KG1 (cell line): Measurements from ENCODE around the gene PRL.

Source experiments
- DNase-seq: peaks from one replicate; lab custom pipeline; 2025; lab: John Stamatoyannopoulos, UW

PRL gene

DNA sequence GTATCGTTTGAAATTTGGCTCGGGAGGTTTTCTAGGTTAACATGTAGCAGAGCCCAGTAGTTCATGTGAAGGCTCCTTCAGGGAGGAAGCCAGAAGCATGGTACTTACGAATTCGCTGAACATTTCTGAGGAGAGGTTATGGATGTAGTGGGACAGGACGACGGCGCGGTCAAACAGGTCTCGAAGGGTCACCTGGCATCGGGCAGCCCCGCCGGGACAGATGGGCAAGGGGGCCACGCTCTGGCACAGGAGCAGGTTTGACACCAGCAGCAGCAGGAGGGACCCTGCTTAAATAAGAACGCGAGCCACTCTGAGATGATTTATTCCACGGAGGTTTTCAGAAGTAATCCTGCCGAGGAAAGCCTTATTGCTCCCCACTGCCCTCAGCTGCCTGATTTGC lies 2.5 kb downstream of the PRL start:
- DNase-seq: no peak

DNA sequence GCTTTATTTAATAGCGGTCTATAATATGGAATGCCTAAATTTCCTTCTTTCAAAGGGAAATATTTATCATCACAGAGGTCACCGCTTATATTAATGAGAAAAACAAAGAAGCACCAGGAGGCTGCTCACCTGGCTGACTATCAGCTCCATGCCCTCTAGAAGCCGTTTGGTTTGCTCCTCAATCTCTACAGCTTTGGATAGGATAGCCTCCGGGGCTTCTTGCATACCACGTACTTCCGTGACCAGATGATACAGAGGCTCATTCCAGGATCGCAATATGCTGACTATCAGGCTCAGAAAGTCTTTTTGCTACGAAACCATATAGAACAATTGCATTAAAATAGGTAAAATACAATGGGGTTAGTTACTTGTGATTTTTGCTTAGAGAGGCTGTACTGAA lies 6.8 kb downstream of the PRL start:
- no peak for DNase-seq

DNA sequence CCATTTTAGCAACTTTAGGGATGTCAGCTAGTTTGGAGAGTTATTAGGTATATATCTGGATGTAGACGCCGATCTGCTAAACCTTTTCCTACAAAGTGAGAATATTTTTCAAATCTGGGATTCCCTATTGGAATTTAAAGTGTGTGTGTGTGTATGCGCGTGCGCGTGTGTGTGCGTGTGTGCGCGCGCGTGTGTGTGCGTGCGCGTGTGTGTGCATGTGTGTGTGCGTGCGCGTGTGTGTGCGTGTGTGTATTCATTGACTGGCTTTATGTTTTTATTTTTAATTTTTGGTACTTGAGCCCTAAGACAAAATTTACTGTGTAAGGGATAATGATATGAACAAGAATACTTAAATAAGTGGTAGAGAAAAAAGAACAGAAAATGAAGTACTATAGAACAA lies 8.1 kb downstream of the PRL start:
- DNase-seq: no peak

DNA sequence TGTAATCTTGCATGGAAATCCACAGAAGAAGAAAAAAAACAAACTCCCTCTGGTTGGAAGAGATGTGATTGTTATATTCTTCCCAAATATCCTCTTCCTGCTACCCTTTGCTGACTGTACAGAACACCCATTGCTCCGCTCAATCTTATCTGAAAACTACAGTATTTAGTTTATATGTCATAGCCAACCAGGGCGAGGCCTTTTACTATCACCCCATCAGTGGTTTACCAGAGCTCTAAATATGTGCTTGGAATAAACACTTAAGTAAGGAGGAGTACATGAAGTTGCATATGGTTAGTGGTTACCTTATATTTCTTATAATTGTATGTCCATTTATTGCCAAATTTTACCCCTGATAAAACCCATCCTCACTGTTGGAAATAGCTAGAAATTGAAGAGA lies 12.2 kb downstream of the PRL start:
- DNase-seq: no peak

DNA sequence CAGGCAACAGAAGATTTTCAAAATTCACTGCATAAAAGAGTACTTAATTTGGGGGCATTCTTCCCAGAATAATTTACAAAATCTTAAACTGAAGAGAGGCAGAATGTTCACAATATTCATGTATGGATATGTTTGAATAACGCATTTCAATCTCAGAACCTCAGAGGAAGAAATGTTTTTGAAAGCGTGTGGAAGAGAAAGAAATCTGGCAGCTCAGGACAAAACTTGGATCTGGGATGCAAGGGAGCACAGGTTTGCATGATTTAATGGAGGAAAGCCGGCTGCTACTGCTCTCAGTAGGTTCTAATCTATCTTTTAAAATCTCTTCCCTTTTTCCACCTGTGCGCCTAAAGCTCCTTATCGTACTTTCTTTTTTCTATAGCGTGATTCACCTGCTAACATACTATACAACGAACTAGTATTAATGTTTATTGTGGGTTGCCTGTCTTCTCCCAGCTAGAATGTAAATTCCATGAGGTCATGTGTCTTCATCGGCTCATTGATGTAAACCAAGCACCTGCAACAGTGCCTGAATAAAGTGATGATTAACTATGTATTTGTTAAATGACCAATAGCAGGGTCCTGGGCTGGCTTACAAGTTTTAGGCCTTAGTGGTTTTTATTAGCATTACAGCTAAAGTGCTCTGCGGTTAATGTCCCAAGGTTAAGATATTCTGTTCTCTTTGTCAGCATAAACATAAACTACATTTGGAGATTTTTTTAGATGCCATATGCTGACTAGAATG lies 15.3 kb downstream of the PRL start:
- DNase-seq: no peak

DNA sequence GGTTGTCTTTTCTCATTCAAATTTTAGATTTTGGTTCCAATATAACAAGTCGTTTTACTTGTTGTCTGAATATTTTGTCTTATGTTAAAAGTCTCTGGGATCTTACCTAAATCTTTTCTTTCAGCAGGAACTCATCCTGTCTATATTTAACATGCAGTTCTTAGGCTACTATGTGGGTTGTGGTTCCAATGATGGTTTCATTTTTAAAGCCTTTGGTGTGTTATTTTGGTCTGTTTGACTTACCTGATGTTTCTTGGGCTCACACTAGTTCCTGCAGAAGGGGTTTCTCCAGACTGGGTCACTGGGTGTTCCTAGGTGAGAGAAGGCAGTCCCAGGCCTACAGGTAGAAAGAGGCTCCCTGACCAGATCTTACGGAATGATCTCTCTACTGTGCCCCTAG lies 17.4 kb downstream of the PRL start:
- no peak for DNase-seq

DNA sequence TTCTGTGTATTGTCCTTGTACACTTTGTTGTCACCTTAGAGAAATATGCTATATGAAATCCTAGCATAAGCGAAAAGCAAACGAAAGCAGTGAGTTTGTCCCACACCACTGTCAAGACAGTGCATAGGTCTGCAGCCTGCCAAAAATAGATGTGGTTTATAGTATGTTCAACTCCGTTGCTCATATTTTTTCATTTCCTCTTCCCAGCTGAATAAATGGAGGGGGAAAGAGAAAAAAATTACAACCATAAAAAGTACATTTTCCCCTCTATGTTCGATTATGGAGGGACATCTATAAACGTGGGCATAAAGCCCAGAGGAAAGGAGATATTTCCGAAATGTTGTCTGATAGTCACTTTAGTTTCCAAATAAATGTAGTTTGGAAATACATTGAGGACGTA lies 25.8 kb downstream of the PRL start:
- DNase-seq: no peak

DNA sequence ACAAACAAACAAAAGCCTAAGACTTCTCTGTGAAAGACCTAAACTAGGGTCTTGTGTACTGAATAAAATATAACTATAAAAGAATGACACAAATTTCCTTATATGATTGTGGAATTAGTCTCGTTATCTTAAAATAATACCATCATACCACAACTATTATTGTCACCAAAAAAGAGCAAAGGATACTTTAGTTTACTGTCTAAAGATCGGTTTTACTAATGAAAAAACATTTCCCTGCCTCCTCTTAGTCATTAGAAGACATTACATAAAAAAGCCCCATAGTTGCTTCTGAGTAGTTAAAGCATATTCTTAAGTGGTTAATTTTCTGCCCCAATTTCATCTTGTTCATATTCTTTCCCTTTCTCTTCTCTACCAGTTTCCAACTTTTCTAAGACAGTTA lies 33.1 kb downstream of the PRL start:
- DNase-seq: no peak

DNA sequence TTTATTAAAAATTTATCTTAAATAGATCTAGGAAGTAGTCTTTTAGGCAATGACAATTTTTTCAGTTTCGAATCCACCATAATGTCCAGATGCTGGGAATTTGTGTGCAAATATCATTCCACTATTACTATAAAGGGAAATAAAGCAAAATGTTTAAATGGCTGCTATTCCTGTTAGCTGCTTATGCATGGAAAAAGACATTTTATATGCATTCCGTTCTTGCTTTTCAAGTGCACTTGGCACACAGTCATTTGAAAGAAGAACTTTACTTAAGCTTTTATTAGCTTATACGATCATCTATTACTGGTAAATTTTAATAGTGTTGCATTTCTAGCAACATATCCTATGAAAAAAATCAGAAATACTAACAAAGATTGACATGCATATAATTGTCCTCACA lies 42.0 kb downstream of the PRL start:
- no peak for DNase-seq

DNA sequence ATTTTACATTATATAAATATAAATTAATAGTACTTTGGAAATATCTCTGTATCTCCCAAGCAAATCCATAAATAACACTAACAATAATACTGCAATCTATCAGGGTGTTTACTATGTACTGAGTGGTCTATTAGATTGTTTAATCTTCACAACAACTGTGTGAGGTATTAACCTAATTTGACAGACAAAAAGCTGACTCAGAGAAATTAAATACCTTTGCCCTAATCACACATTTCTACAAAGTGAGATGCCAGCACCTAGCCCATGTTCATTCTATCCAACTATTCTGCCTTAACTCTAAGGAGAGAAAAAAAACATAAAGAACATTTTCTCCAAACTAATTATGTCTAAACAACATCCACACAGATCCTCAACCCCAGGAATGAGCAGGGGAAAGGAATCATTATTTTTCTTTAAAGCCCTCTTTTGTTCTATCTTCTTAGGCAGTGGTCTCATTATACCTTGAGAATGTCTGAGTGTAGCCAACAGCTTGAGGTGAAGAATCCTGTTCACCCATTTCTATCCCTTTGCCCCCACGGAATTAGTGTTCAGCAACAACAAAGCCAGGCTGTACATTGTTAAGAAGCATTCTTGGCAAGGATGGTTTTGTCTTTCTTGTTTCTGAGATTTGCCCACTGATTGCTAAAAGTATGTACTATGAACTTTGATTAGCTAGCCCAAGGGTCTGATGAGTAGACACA lies 42.7 kb downstream of the PRL start:
- no peak for DNase-seq

DNA sequence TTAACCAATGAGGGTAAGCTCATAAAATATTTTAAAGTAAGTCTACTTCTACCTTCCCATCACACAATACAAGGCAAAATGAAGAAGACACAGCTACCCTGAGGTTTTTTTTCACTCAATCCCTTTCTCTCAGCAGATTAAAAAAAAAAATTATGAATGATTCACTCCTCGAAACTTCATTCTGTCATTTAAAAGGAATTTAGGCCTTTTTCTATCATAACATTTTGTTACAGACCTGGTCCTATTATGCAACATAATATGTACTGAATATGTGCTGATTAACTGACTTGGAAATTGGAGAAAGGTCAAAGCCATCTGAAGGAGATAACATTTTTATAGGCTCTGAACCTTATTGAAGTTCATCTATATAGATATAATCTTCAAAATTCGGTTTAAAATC lies 45.5 kb downstream of the PRL start:
- DNase-seq: no peak

DNA sequence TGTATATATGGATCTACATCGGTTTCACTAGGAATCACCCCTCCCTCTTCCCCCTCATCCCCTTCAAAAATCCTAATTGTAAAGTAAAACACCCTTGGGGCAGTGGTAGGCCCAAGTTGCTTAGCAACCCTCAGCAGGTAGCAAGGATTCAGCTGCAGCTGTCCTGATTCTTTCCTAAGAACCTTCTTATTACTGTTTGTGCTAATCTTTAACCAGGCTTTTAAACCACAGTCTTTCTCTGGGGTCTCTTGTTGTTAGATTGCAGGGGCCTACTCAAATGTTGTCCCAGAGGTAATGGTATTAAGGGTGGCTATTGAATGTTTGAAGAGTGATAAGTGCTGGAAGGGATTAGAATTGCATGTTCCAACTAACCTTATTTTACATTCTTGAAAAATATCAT lies 46.4 kb downstream of the PRL start:
- no peak for DNase-seq

DNA sequence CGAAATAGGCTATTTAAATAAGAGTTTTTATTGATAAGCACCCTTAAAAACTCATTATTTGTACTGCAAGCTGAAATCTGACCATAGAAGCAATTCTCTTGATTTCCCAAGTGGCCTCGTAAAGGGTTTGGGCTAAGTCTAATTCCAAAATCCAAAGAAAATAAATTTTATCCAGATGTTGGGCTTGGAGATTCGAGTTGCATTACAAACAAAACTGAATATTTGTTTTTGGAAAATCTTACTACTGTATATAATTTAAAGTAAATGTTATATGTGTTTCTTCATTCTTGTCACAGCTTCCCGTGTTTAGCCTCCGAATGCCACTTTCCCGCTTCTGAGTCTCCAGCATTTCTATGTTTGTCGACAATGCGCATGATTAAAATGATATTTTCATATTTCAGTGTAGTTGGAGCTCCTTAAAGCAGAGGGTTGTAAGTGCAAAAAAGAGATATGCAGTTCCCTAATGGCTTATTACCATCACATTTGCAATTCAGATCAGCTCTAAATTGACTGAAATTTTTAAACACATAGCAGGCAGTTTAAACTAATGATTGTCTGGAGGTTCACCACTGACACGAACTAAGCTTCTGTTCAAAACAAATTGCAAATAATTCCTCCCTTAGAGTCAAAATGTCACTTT lies 47.0 kb downstream of the PRL start:
- no peak for DNase-seq

DNA sequence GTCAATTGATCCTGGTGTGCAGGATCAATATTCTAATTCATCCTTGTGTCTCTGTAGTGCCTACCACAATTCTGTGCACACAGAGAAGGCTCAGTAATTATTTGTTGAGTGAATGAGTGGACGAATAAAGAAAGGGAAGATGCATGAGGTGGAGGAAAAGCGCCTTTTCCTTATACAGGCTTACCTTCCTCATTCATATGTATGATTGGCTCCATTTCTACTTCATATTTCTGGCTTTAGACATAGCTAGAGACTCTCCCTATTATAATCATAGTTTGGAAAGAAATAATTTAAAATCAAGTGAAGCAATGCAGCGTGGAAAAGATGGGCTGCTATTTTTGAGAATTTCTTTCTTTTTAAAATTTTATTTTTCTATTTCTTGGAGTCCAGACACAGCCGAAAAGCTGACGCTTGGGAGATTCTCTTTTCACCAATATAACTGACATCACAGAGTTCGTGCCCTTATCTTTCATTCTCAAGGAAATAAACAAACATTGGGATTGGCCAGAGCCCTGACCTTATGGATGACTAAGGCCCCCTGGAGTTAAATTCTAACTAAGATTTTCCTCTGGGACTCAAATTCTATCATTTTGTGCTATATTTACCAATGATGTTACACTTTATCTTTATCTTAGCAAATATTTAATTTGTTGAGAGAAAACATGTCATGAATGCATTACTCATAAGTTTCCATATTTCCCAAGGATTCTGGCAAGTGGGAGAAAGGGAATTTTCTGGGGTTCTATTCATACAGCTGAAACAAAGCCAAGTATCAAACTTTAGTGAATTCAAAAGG lies 48.1 kb downstream of the PRL start:
- DNase-seq: no peak

DNA sequence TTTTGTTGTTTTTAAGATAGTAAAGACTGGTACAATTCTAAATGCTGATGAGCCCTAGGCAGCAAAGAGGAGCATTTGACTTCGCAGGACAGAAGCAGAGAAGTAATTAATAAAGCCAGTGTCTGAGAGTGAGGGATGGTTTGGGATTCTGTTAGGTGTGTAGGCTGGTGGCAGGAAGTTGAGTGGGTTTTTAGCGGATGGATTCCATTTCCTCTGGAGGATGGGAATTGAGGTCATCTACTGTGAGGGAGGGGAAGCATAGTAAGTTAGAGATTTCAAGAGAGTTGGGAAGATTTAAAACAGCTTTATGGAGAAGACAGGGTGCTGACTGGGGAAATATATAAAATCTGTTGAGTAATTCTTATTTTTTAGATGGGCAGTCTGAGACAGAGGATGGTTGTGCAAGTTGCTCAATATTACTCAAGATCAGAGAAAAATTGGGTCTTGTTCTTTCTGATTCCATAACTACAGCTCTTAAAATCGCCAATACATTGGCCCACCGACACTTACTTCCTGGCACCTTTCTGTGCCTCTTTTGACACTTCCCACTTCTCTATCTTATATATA lies 48.8 kb downstream of the PRL start:
- no peak for DNase-seq

DNA sequence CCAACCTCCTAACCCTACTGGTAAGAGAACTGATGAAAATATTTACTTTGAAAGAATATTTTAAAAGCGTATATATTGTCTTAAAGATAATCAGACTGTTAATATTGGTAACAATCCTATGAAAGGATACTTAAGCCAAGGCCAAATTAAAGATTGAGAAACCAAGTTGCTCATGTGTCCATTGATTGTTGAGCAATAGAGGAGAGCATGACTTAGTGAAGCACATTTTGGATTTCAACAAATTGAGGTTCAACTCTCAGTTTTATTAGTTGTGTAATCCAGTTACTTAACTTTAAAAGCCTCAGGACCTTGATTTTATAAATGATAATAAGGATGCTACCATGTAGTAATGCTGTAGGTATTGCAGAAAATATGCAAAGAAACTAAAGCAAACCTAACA lies 56.8 kb downstream of the PRL start:
- DNase-seq: no peak

DNA sequence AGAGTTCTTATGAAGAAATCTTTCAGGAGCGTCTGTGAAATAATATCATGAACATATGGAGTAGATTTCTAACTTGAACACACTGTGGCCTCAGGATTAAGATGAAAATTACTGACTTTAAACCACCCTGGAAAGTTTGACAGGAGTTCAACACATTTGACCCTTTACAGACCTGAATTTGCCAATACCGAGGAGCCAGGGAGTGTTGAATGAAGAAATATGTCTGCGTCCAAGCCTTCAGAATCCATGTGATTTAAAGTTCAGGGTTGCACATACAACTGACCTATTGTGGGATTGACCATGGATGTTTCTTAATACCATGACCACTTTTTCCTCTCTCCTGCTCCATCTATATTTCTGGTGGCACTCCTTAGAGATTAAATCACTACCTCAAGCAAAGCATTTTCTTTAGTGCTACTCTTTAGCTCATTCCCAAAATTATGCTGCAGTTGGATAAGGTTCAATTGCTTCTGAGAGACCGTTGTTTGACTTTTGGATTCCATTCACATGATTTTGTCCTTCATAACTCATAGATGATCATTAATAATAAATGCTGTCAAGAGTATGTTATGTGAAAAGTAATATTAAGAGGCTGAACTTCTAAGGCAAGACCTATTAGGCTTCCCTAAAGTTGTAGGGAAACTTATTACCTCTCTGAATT lies 57.4 kb downstream of the PRL start:
- DNase-seq: no peak

DNA sequence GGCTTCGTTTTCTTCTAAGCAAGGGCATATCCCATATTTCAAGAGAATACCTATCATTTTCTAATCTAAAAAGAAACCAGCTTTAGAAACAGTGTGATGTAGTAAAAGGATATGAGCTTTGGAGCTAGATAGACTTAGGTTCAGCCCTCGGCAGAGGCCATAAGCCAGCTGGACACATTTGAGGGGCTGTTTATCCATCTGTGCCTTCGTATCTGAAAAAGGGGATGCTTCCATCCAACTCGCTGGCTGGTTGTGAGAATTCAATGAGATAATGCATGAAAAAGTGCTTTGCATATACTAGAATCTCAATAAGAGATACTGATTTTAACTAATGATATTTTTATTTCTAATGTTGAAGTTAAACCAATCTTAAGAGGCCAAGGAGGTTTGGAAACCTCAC lies 58.0 kb downstream of the PRL start:
- DNase-seq: no peak

DNA sequence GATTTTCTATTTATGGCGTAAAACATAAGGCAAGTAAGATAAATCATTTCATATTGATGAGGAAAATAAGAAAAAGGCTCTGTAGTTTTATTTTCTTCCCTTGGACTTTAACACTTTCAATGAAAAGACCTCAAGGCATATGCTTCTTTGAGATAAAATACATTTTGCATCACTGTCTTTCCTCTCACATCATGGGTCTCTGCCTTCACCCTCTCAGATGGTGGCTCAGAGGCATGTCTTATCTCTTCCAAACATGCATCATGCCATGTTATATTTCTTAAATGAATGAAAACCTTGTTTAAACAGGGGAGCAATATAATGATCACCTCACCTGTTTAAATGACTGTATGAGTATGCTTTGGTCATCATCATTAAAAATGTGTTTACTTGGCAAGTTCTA lies 59.3 kb downstream of the PRL start:
- DNase-seq: no peak
